Liver (tissue), 3 donors: Measurements from ENCODE around the gene ROR1.

Source experiments
- GABPA ChIP-seq, 2 donors: IDR thresholded peaks in 1 of 2; conservative IDR thresholded peaks in 1 of 2; 2 replicates each; pipeline ENCODE4 v1.6.1; 2016; ENCODE audit warnings: antibody characterized with exemption in 2 of 2, mild to moderate bottlenecking in 1 of 2, moderate library complexity in 1 of 2
- RXRA ChIP-seq, 2 donors: IDR thresholded peaks; 2 replicates each; pipeline ENCODE4 v1.6.1; 2017 to 2018; ENCODE audit warnings: antibody characterized with exemption in 2 of 2, mild to moderate bottlenecking in 1 of 2
- TF ChIP-seq, protein P1 (sequence below): fragments of 150-350 bp; IDR thresholded peaks from 2 replicates; pipeline ENCODE4 v1.5.1; 2017; ENCODE audit warnings: improper control_type of control experiment, low read depth, low read length; ENCODE audit not compliant: missing input control
- donor health status: healthy.
- donor health status: healthy.

DNA sequence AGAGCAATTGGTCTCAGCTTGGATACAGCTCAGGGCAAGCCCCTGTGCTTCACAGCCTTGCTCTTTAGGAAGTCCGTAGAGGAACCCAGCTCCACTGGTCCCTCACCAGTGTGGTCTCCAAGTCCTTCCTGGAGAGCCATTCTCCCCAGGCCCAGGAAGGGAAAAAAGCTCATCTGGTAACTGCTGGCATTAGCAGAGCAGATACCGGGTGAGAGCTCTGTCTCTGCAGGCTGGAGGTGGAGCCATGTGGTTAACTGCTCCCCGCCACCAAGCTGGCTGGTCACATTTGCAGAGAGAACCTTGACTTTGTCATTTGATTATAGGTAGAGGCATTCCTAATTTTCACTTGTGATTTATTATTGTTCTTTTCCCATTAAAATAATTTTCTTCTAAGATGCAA, 169.6 kb downstream of the ROR1 start:
- TF ChIP-seq RXRA (IDR thresholded peaks at IDR 0.05) (no peak), GABPA (IDR thresholded peaks at IDR 0.05 in 1 of 2, conservative IDR thresholded peaks at IDR 0.05 in 1 of 2) (no peak)
- TF ChIP-seq, protein P1, sequence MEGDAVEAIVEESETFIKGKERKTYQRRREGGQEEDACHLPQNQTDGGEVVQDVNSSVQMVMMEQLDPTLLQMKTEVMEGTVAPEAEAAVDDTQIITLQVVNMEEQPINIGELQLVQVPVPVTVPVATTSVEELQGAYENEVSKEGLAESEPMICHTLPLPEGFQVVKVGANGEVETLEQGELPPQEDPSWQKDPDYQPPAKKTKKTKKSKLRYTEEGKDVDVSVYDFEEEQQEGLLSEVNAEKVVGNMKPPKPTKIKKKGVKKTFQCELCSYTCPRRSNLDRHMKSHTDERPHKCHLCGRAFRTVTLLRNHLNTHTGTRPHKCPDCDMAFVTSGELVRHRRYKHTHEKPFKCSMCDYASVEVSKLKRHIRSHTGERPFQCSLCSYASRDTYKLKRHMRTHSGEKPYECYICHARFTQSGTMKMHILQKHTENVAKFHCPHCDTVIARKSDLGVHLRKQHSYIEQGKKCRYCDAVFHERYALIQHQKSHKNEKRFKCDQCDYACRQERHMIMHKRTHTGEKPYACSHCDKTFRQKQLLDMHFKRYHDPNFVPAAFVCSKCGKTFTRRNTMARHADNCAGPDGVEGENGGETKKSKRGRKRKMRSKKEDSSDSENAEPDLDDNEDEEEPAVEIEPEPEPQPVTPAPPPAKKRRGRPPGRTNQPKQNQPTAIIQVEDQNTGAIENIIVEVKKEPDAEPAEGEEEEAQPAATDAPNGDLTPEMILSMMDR = no peak
